HepG2 (cell line): Measurements from ENCODE around the gene CRNKL1. TPM values are rescaled to one million over a fixed set of nuclear protein-coding genes. Genes with fewer than 3 reads are reported as not detected.
A peak's percentile ranks its signal among the peaks of the same experiment; 100 is the strongest.

Experiments used
- CBX2 ChIP-seq, 2 experiments: fragments of 200-600 bp in 1 of 2; sonication (generic); formaldehyde crosslinking in 1 of 2; IDR thresholded peaks; 2 replicates each; pipeline versions ENCODE4 v1.7.0 to v1.8.1; 2018 to 2022; ENCODE audit warnings: low read depth in 2 of 2, low read length in 1 of 2, mild to moderate bottlenecking in 1 of 2, missing genetic modification reagents in 1 of 2
- CHD4 ChIP-seq: fragments of 200-600 bp; sonication (generic); IDR thresholded peaks from 2 replicates; pipeline ENCODE4 v1.7.0; 2017; ENCODE audit warnings: mild to moderate bottlenecking, low read length, borderline replicate concordance
- HES4 ChIP-seq: sonication (generic); formaldehyde crosslinking; IDR thresholded peaks from 2 replicates; pipeline ENCODE4 v1.9.0; 2021; ENCODE audit warnings: mild to moderate bottlenecking, missing genetic modification reagents, borderline replicate concordance
- KDM6A ChIP-seq: IDR thresholded peaks from 2 replicates; pipeline ENCODE4 v1.6.1; 2016; ENCODE audit warnings: low read depth
- KLF13 ChIP-seq: sonication (generic); formaldehyde crosslinking; IDR thresholded peaks from 2 replicates; pipeline ENCODE4 v1.4.0; 2020; ENCODE audit warnings: mild to moderate bottlenecking, missing genetic modification reagents
- PRMT3 ChIP-seq: sonication (generic); formaldehyde crosslinking; IDR thresholded peaks from 2 replicates; pipeline ENCODE4 v1.8.1; 2022; ENCODE audit warnings: low read depth, mild to moderate bottlenecking, moderate library complexity, missing genetic modification reagents, borderline replicate concordance
- SALL2 ChIP-seq: sonication (generic); formaldehyde crosslinking; IDR thresholded peaks from 2 replicates; pipeline ENCODE4 v1.8.1; 2023; ENCODE audit warnings: mild to moderate bottlenecking, missing genetic modification reagents, inconsistent platforms
- SAP130 ChIP-seq: IDR thresholded peaks from 2 replicates; pipeline ENCODE4 v1.6.1; 2016; ENCODE audit warnings: low read depth
- TEAD3 ChIP-seq: optimal IDR thresholded peaks from 2 replicates; pipeline ENCODE3; 2016; ENCODE audit warnings: borderline replicate concordance
- ZBTB7B ChIP-seq: sonication (generic); formaldehyde crosslinking; IDR thresholded peaks from 2 replicates; pipeline ENCODE4 v1.4.0; 2020; ENCODE audit warnings: missing genetic modification reagents
- ZC3H13 ChIP-seq: sonication (generic); formaldehyde crosslinking; IDR thresholded peaks from 2 replicates; pipeline ENCODE4 v1.8.1; 2023; ENCODE audit warnings: mild to moderate bottlenecking, missing genetic modification reagents, moderate library complexity
- ZNF180 ChIP-seq: sonication (generic); formaldehyde crosslinking; IDR thresholded peaks from 2 replicates; pipeline ENCODE4 v1.4.0; 2020; ENCODE audit warnings: low read depth, missing genetic modification reagents, borderline replicate concordance
- ZNF224 ChIP-seq: sonication (generic); formaldehyde crosslinking; IDR thresholded peaks from 2 replicates; pipeline ENCODE4 v1.5.0; 2020; ENCODE audit warnings: mild to moderate bottlenecking, missing genetic modification reagents
- ZNF235 ChIP-seq: sonication (generic); formaldehyde crosslinking; IDR thresholded peaks from 2 replicates; pipeline ENCODE4 v1.8.1; 2023; ENCODE audit warnings: mild to moderate bottlenecking, missing genetic modification reagents, borderline replicate concordance
- ZNF251 ChIP-seq: sonication (generic); formaldehyde crosslinking; IDR thresholded peaks from 2 replicates; pipeline ENCODE4 v1.9.0; 2021; ENCODE audit warnings: mild to moderate bottlenecking, missing genetic modification reagents
- ZNF292 ChIP-seq: sonication (generic); formaldehyde crosslinking; IDR thresholded peaks from 2 replicates; pipeline ENCODE4 v1.8.1; 2022; ENCODE audit warnings: mild to moderate bottlenecking, low read depth, missing genetic modification reagents, borderline replicate concordance
- ZNF788 ChIP-seq: sonication (generic); formaldehyde crosslinking; IDR thresholded peaks from 2 replicates; pipeline ENCODE4 v1.5.0; 2020; ENCODE audit warnings: mild to moderate bottlenecking, missing genetic modification reagents, borderline replicate concordance
- polyA plus RNA-seq, 8 experiments: library from polyadenylated mRNA; depleted of rRNA in 3 of 8; stranded (reverse) in 7 of 8; unstranded in 1 of 8; fragments of >200 nt; fragmentation: Illumina TruSeq in 4 of 8; extraction: Trizol in 4 of 8; gene quantifications; 2 replicates each; pipeline versions ENCODE4 v1.2.1 to v1.2.3, GENCODE V29; 2011 to 2016; ENCODE audit warnings: low read depth in 4 of 8, missing spikeins in 1 of 8, mixed read lengths in 1 of 8; ENCODE audit not compliant: insufficient read depth in 1 of 8
- total RNA-seq, 5 experiments: library from RNA; depleted of rRNA; stranded (reverse); fragments of >200 nt; fragmentation: Illumina TruSeq; extraction: Trizol; gene quantifications; 2 replicates each; pipeline ENCODE4 v1.2.3, GENCODE V29; 2016; ENCODE audit warnings: low read depth in 1 of 5
- TF ChIP-seq, protein P1 (sequence below): IDR thresholded peaks from 2 replicates; pipeline ENCODE4 v1.6.1; 2016; ENCODE audit warnings: mild to moderate bottlenecking
- TF ChIP-seq, protein P2 (sequence below): sonication (generic); formaldehyde crosslinking; IDR thresholded peaks from 2 replicates; pipeline ENCODE4 v1.8.1; 2023; ENCODE audit warnings: mild to moderate bottlenecking, moderate library complexity, missing genetic modification reagents
- TF ChIP-seq, protein P3 (sequence below): sonication (generic); formaldehyde crosslinking; IDR thresholded peaks from 2 replicates; pipeline ENCODE4 v1.4.0; 2020; ENCODE audit warnings: mild to moderate bottlenecking, missing genetic modification reagents
- TF ChIP-seq, protein P4 (sequence below): sonication (generic); formaldehyde crosslinking; IDR thresholded peaks from 2 replicates; pipeline ENCODE4 v1.8.0; 2022; ENCODE audit warnings: missing genetic modification reagents, mild to moderate bottlenecking, moderate library complexity, borderline replicate concordance
- TF ChIP-seq, protein P5 (sequence below): sonication (generic); formaldehyde crosslinking; IDR thresholded peaks from 2 replicates; pipeline ENCODE4 v1.9.0; 2021; ENCODE audit warnings: missing genetic modification reagents, mild to moderate bottlenecking, borderline replicate concordance

Gene CRNKL1
- total and polyA plus RNA-seq, 2 of the 13 experiments (the other 11 are each of a cell fraction or from before 2014, with no cell fraction given), result 12.3 to 64.5 TPM

DNA sequence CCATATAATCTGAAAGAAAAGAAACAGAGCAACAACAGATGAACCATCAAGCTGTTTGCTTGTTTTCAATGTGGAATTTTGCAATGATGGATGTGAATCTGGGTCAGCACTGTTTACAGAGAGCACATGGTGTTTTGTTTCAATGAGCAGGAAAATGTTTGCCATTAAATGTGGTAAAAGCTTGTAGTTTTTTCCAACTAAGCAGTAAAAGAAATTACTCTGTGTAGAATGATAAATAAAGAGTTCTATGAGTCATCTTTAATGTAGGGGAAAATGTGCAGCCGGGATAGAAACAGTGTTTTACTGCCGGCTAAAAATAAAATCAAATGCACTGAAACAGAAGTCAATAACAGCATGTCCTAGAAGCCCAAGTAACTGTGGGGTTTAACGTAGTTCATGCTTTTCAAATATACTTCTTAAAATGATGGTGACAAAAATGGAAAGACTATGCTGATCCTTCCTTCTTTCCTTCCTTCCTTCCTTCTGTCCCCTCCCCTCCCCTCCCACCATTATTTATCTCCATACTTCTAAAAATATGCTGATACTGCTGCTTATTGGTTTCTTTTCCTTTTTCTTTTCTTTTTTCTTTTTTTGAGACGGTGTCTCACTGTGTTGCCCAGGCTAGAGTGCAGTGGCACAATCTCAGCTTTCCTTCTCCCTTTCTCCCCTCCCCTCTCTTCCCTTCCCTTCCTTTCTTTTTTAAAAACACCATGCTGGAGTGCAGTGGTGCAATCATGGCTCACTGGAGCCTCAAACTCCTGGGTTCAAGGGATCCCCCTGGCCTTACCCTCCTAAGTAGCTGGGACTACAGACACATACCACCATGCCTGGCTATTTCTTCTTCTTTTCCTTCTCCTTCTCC, 41.4 kb downstream of the CRNKL1 start (continued):
- TF ChIP-seq, protein P1, sequence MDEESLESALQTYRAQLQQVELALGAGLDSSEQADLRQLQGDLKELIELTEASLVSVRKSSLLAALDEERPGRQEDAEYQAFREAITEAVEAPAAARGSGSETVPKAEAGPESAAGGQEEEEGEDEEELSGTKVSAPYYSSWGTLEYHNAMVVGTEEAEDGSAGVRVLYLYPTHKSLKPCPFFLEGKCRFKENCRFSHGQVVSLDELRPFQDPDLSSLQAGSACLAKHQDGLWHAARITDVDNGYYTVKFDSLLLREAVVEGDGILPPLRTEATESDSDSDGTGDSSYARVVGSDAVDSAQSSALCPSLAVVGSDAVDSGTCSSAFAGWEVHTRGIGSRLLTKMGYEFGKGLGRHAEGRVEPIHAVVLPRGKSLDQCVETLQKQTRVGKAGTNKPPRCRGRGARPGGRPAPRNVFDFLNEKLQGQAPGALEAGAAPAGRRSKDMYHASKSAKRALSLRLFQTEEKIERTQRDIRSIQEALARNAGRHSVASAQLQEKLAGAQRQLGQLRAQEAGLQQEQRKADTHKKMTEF, result peak; percentile 71
- TF ChIP-seq ZNF251 (CRISPR knock-in tag) (no peak), ZC3H13 (CRISPR knock-in tag) (no peak; the same call in 1 of the 2 replicates), KLF13 (no peak), ZNF180 (CRISPR knock-in tag) (no peak), KDM6A (CRISPR knock-in tag) (peak; percentile 96), SAP130 (CRISPR knock-in tag) (peak; percentile 94), HES4 (CRISPR knock-in tag) (no peak), PRMT3 (CRISPR knock-in tag) (no peak), ZBTB7B (no peak), ZNF292 (peak; percentile 69; the same call in 1 of the 2 replicates), ZNF788 (CRISPR knock-in tag) (no peak), CHD4 (no peak), ZNF235 (no peak), ZNF224 (CRISPR knock-in tag) (no peak), CBX2 (IDR thresholded peaks at IDR 0.05; ENCODE audit: low read depth, low read length) (no peak), CBX2 (CRISPR knock-in tag; IDR thresholded peaks at IDR 0.05; ENCODE audit: low read depth) (no peak), TEAD3 (CRISPR knock-in tag) (peak; percentile 76), SALL2 (CRISPR knock-in tag) (no peak)
- TF ChIP-seq, protein P2, sequence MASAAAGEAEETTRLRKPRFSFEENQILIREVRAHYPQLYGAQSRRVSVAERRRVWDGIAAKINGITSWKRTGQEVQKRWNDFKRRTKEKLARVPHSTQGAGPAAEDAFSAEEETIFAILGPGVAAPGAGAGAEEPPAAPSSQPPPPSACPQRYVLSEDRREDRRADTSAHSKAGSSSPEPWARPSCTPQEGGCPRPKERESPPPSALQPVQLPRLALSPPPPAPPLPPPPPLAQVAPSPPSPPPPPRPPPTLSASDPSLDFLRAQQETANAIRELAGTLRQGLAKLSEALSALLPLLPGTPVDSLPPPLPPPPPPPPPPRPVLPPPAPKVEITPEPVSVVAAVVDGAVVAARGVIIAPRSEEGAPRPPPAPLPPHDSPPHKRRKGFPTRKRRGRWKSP (CRISPR knock-in tag), result no peak
- TF ChIP-seq, protein P3, sequence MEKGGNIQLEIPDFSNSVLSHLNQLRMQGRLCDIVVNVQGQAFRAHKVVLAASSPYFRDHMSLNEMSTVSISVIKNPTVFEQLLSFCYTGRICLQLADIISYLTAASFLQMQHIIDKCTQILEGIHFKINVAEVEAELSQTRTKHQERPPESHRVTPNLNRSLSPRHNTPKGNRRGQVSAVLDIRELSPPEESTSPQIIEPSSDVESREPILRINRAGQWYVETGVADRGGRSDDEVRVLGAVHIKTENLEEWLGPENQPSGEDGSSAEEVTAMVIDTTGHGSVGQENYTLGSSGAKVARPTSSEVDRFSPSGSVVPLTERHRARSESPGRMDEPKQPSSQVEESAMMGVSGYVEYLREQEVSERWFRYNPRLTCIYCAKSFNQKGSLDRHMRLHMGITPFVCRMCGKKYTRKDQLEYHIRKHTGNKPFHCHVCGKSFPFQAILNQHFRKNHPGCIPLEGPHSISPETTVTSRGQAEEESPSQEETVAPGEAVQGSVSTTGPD (CRISPR knock-in tag), result no peak
- TF ChIP-seq, protein P4, sequence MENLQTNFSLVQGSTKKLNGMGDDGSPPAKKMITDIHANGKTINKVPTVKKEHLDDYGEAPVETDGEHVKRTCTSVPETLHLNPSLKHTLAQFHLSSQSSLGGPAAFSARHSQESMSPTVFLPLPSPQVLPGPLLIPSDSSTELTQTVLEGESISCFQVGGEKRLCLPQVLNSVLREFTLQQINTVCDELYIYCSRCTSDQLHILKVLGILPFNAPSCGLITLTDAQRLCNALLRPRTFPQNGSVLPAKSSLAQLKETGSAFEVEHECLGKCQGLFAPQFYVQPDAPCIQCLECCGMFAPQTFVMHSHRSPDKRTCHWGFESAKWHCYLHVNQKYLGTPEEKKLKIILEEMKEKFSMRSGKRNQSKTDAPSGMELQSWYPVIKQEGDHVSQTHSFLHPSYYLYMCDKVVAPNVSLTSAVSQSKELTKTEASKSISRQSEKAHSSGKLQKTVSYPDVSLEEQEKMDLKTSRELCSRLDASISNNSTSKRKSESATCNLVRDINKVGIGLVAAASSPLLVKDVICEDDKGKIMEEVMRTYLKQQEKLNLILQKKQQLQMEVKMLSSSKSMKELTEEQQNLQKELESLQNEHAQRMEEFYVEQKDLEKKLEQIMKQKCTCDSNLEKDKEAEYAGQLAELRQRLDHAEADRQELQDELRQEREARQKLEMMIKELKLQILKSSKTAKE (CRISPR knock-in tag), result peak; percentile 53; the same call in 1 of the 2 replicates
- TF ChIP-seq, protein P5, sequence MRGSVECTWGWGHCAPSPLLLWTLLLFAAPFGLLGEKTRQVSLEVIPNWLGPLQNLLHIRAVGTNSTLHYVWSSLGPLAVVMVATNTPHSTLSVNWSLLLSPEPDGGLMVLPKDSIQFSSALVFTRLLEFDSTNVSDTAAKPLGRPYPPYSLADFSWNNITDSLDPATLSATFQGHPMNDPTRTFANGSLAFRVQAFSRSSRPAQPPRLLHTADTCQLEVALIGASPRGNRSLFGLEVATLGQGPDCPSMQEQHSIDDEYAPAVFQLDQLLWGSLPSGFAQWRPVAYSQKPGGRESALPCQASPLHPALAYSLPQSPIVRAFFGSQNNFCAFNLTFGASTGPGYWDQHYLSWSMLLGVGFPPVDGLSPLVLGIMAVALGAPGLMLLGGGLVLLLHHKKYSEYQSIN (CRISPR knock-in tag), result no peak
